ENCODE results near the gene DDX27. TPM values are rescaled to one million over a fixed set of nuclear protein-coding genes. Genes with fewer than 3 reads are reported as not detected.
"Not testable (repeated sequence)": the region's sequence is repeated elsewhere in the genome, so short reads cannot be mapped to it uniquely, and the experiment has no call there.

Gene DDX27
- total RNA-seq, 2 experiments from 2014 or later = 40.6 to 41.2 TPM

DNA sequence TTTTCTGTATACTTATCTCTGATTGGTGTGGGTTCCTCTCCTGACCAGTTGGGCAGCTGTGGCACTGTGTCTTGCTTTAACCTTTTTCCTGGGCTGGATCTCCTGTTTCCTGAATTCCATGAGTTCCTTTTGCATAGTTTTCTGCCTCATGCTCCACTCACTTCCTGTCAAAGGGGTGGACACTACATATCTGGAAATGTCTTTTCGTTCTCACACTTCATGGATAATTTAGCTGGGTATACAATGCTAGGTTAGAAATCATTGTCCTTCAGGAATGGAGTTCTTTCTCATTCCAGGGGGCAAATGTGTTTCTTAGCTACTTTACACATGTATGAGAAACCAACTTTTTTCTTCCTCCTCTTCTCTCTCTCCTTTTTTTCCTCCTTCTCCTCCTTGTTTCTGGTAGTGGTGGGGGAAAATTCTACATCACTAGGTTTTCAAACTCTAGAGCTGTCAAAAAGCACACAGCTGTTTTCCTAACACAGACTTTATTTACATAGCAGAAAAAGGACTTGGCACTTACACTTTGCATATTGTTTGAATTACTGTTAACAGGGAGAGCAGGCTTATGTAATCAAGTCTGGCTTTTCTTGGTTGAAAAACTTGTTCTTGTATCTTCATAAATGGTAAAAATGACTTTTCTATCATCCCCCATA, 9.0 kb upstream of the DDX27 start:
- intact Hi-C loops (cut with micrococcal nuclease) = no loop called here
- no peak overlapping the region for H3K27ac Mint-ChIP-seq
- H3K27me3 Mint-ChIP-seq (ENCODE audit: low read depth) = no peaks in the 10 kb centered on the region
- peaks cover 5% of the 10 kb centered on the region for H3K9me3 Mint-ChIP-seq
- no peak for DNase-seq
- CTCF ChIA-PET = interaction anchor here (1.4 kb wide), 1 partner anchor 78 kb away, joined by 5 read pairs; no protein-coding TSS in a partner anchor
- no peak overlapping the region for H3K4me3 Mint-ChIP-seq
- H3K36me3 Mint-ChIP-seq (ENCODE audit: low read depth) = no peaks in the 10 kb centered on the region
- H3K4me1 Mint-ChIP-seq (ENCODE audit: low read depth) = no peaks in the 10 kb centered on the region

DNA sequence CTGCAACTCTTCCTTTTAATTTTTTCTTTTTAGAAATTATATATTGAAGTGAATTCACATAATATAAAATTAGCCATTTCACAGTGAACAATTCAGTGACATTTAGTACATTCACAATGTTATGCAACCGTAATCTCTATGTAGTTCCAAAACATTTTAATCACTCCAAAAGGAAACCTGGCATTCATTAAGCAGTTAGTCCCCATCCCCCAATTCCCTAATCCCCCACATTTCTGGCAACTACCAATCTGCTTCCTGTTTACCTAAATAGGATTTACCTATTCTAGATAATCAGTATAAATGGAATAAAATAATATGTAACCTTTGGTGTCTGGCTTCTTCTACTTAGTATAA, 8.5 kb upstream of the DDX27 start:
- CTCF ChIA-PET = interaction anchor here (1.4 kb wide), 1 partner anchor 78 kb away, joined by 5 read pairs; no protein-coding TSS in a partner anchor
- no peak for DNase-seq
- H3K4me3 Mint-ChIP-seq = no peak overlapping the region
- intact Hi-C loops (cut with micrococcal nuclease) = no loop called here
- H3K27ac Mint-ChIP-seq = no peak overlapping the region
- no peaks in the 10 kb centered on the region for H3K36me3 Mint-ChIP-seq (ENCODE audit: low read depth)
- no peaks in the 10 kb centered on the region for H3K4me1 Mint-ChIP-seq (ENCODE audit: low read depth)
- H3K27me3 Mint-ChIP-seq (ENCODE audit: low read depth) = no peaks in the 10 kb centered on the region
- peaks cover 5% of the 10 kb centered on the region for H3K9me3 Mint-ChIP-seq

GRCh38 chr20:49214571-49214970, 4.6 kb upstream of the DDX27 start:
- DNase-seq = no peak
- intact Hi-C loops (cut with micrococcal nuclease) = no loop called here
- CTCF ChIA-PET = interaction anchor here (0.6 to 7.1 kb wide), 6 partner anchors 18 to 100 kb away, joined by 3 to 114 read pairs (median 4); no protein-coding TSS in a partner anchor
- H3K27me3 Mint-ChIP-seq (ENCODE audit: low read depth) = no peaks in the 10 kb centered on the region
- H3K9me3 Mint-ChIP-seq = peaks cover 5% of the 10 kb centered on the region
- no peak overlapping the region for H3K4me3 Mint-ChIP-seq
- H3K36me3 Mint-ChIP-seq (ENCODE audit: low read depth) = no peaks in the 10 kb centered on the region
- H3K4me1 Mint-ChIP-seq (ENCODE audit: low read depth) = peaks cover 8% of the 10 kb centered on the region
- H3K27ac Mint-ChIP-seq = no peak overlapping the region

GRCh38 chr20:49215232-49215631, 4.0 kb upstream of the DDX27 start:
- Mint-ChIP-seq H3K27ac (no peak overlapping the region), H3K4me1 (ENCODE audit: low read depth) (peaks cover 15% of the 10 kb centered on the region), H3K4me3 (no peak overlapping the region), H3K36me3 (ENCODE audit: low read depth) (no peaks in the 10 kb centered on the region), H3K27me3 (ENCODE audit: low read depth) (no peaks in the 10 kb centered on the region), H3K9me3 (peaks cover 3% of the 10 kb centered on the region)
- DNase-seq = no peak
- intact Hi-C loops (cut with micrococcal nuclease) = no loop called here
- CTCF ChIA-PET = interaction anchor here (0.6 to 7.1 kb wide), 5 partner anchors 18 to 88 kb away, joined by 3 to 114 read pairs (median 3); no protein-coding TSS in a partner anchor

DNA sequence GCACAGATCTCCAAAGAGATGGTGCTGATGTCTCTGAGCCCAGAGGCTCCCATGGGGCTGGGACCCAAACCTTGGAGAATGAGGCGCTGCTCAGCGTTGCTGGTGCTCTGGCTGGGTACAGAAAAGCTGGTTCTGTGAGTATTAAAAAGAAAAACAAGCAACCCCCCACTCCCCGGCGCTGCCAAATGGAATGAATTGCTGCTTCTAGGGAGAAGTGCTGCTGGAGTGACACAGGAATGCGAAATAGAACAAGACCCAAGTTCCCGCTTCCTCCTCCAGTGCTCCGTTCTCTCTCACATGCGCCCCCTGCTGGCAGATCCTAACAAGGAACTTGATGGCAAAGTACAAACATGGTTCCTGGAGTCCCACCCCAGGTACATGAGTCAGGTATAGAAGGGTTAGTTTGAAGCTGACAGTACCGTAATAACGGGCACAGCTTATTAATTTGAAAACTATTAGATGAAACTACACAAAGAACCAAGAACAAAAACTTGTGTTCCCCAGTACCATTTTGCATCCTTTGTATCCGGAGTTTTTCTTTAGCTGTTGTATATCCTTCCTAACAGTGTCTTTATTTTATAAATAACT, 2.1 kb upstream of the DDX27 start:
- peak overlapping the region; percentile 39 for H3K4me3 Mint-ChIP-seq
- no peaks in the 10 kb centered on the region for H3K9me3 Mint-ChIP-seq
- peak overlapping the region; percentile 66 for H3K27ac Mint-ChIP-seq
- DNase-seq = peak; percentile 99
- peaks cover 25% of the 10 kb centered on the region for H3K4me1 Mint-ChIP-seq (ENCODE audit: low read depth)
- H3K27me3 Mint-ChIP-seq (ENCODE audit: low read depth) = no peaks in the 10 kb centered on the region
- peaks cover 10% of the 10 kb centered on the region for H3K36me3 Mint-ChIP-seq (ENCODE audit: low read depth)
- intact Hi-C loops (cut with micrococcal nuclease) = loop anchor here (1.0 to 2.0 kb wide), 4 partner anchors 56 to 230 kb away; no protein-coding TSS in a partner anchor
- CTCF ChIA-PET = interaction anchor here (0.6 to 7.1 kb wide), 42 partner anchors 11 to 351 kb away, joined by 3 to 114 read pairs (median 4); partner anchors contain the start of gene CSE1L

GRCh38 chr20:49218739-49219090, 501 bp upstream of the DDX27 start:
- Mint-ChIP-seq H3K36me3 (ENCODE audit: low read depth) (peaks cover 17% of the 10 kb centered on the region), H3K4me1 (ENCODE audit: low read depth) (peaks cover 25% of the 10 kb centered on the region), H3K4me3 (peak overlapping the region; percentile 94), H3K27ac (peak overlapping the region; percentile 95)
- H3K27me3 Mint-ChIP-seq (ENCODE audit: low read depth); H3K9me3 Mint-ChIP-seq: not testable (repeated sequence)
- CTCF ChIA-PET = interaction anchor here (0.7 to 7.1 kb wide), 4 partner anchors 17 to 87 kb away, joined by 3 to 114 read pairs (median 20); no protein-coding TSS in a partner anchor
- intact Hi-C loops (cut with micrococcal nuclease) = loop anchor here (1.0 kb wide), 3 partner anchors 30 to 172 kb away; partner anchors contain the start of genes CSE1L and STAU1
- peak; percentile 14 for DNase-seq

- peaks cover 25% of the 10 kb centered on the region for H3K4me1 Mint-ChIP-seq (ENCODE audit: low read depth)
- no peak for DNase-seq
- H3K27ac Mint-ChIP-seq = peak overlapping the region; percentile 95
- H3K4me3 Mint-ChIP-seq = peak overlapping the region; percentile 94
- CTCF ChIA-PET = interaction anchor here (0.6 to 7.1 kb wide), 3 partner anchors 89 to 116 kb away, joined by 3 to 114 read pairs (median 3); no protein-coding TSS in a partner anchor
- no peaks in the 10 kb centered on the region for H3K27me3 Mint-ChIP-seq (ENCODE audit: low read depth)
- H3K9me3 Mint-ChIP-seq = no peaks in the 10 kb centered on the region
- peaks cover 26% of the 10 kb centered on the region for H3K36me3 Mint-ChIP-seq (ENCODE audit: low read depth)
- intact Hi-C loops (cut with micrococcal nuclease) = loop anchor here (1.0 kb wide), 3 partner anchors 32 to 174 kb away; partner anchors contain the start of genes CSE1L and STAU1
Observed at GRCh38 chr20:49219924-49220831, 962 bp downstream of the DDX27 start.

GRCh38 chr20:49225896-49226295, 6.7 kb downstream of the DDX27 start:
- Mint-ChIP-seq H3K9me3 (no peaks in the 10 kb centered on the region), H3K4me3 (no peak overlapping the region), H3K27ac (no peak overlapping the region), H3K4me1 (ENCODE audit: low read depth) (peaks cover 5% of the 10 kb centered on the region), H3K36me3 (ENCODE audit: low read depth) (peaks cover 48% of the 10 kb centered on the region), H3K27me3 (ENCODE audit: low read depth) (no peaks in the 10 kb centered on the region)
- intact Hi-C loops (cut with micrococcal nuclease) = no loop called here
- CTCF ChIA-PET = no interaction called here
- DNase-seq = no peak

DNA sequence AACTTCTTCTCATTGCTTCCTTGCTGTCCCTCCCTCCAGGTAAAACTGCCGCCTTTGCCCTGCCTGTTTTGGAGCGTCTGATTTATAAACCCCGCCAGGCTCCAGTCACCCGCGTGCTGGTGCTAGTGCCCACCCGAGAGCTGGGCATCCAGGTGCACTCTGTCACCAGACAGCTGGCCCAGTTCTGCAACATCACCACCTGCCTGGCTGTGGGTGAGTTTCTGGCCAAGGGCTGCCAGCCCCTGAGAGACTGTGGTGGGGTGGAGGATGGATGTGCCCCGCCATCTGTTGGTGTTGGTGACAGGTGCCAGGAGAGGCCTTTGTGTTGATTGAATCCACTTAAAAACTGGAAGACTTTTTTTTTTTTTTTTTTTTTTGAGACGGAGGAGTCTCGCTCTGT, 9.5 kb downstream of the DDX27 start:
- DNase-seq = no peak
- CTCF ChIA-PET = no interaction called here
- Mint-ChIP-seq H3K4me1 (ENCODE audit: low read depth) (no peaks in the 10 kb centered on the region), H3K27ac (no peak overlapping the region), H3K9me3 (no peaks in the 10 kb centered on the region), H3K27me3 (ENCODE audit: low read depth) (no peaks in the 10 kb centered on the region), H3K36me3 (ENCODE audit: low read depth) (peaks cover 38% of the 10 kb centered on the region), H3K4me3 (no peak overlapping the region)
- intact Hi-C loops (cut with micrococcal nuclease) = no loop called here

GRCh38 chr20:49229381-49229780, 10.2 kb downstream of the DDX27 start:
- no peak overlapping the region for H3K4me3 Mint-ChIP-seq
- H3K4me1 Mint-ChIP-seq (ENCODE audit: low read depth) = no peaks in the 10 kb centered on the region

GRCh38 chr20:49230021-49230420, 10.8 kb downstream of the DDX27 start:
- H3K36me3 Mint-ChIP-seq (ENCODE audit: low read depth) = peaks cover 41% of the 10 kb centered on the region
- no peak overlapping the region for H3K27ac Mint-ChIP-seq
- H3K4me1 Mint-ChIP-seq (ENCODE audit: low read depth) = no peaks in the 10 kb centered on the region
- intact Hi-C loops (cut with micrococcal nuclease) = no loop called here
- H3K27me3 Mint-ChIP-seq (ENCODE audit: low read depth) = no peaks in the 10 kb centered on the region
- CTCF ChIA-PET = no interaction called here
- H3K9me3 Mint-ChIP-seq = no peaks in the 10 kb centered on the region
- DNase-seq = no peak
- no peak overlapping the region for H3K4me3 Mint-ChIP-seq

More at GRCh38 chr20:49229381-49229780, 10.2 kb downstream of the DDX27 start:
- Mint-ChIP-seq H3K36me3 (ENCODE audit: low read depth) (peaks cover 42% of the 10 kb centered on the region), H3K27ac (no peak overlapping the region), H3K9me3 (no peaks in the 10 kb centered on the region), H3K27me3 (ENCODE audit: low read depth) (no peaks in the 10 kb centered on the region)
- CTCF ChIA-PET = no interaction called here
- intact Hi-C loops (cut with micrococcal nuclease) = no loop called here
- no peak for DNase-seq

DNA sequence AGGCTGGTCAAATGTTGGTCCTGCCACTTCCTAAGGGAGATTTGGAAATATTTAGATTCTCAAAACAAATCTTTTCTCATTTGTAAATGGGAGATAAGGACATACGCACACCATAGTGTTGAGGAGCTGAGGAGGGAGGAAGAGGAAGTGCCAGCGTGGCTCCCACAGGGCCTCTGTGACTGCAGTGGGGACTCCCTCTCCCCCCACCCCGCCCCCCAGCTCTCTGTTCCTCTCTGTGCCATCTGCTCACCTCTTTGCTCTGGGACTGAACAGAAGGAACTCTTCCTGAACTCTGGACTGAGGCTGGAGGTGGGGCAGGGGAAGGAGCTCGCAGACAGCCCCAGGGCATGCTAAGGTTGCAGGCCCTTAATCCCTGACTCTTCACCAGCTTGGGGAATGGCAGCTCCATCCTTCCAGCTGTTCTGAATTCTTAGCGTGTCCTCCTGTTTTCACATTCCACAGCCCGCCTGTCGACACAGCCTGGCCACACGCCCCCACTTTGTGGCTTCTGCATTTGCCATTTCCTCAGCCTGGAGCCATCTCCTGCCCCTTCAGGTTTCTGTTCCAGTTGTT, 11.4 kb downstream of the DDX27 start:
- Mint-ChIP-seq H3K36me3 (ENCODE audit: low read depth) (peaks cover 36% of the 10 kb centered on the region), H3K9me3 (no peaks in the 10 kb centered on the region), H3K4me3 (no peak overlapping the region), H3K4me1 (ENCODE audit: low read depth) (no peaks in the 10 kb centered on the region), H3K27me3 (ENCODE audit: low read depth) (no peaks in the 10 kb centered on the region), H3K27ac (no peak overlapping the region)
- no peak for DNase-seq
- CTCF ChIA-PET = interaction anchor here (0.5 to 0.9 kb wide), 2 partner anchors 74 to 98 kb away, joined by 3 to 4 read pairs; no protein-coding TSS in a partner anchor
- intact Hi-C loops (cut with micrococcal nuclease) = no loop called here
